Measurements from ENCODE around the gene NEGR1.

DNA sequence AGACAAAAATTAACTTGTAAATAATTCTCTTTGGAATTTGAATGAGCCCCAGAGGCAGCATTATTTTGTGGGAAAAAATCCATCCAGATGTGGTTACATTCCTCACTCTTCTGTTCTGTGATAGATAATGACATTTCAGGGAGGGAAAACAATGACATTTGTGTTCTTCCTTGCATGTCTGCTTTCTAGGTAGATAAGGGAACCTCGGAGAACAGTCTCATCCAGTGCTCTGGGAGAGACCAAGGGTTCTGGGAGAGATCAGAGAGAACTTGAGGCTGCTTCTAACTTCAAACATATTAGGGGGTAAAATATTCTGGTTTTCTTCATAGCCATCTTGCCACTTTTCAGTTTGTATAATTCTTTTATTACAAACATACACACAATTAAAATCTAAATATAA is 269.2 kb downstream of the NEGR1 start:
- TF ChIP-seq, protein P1, sequence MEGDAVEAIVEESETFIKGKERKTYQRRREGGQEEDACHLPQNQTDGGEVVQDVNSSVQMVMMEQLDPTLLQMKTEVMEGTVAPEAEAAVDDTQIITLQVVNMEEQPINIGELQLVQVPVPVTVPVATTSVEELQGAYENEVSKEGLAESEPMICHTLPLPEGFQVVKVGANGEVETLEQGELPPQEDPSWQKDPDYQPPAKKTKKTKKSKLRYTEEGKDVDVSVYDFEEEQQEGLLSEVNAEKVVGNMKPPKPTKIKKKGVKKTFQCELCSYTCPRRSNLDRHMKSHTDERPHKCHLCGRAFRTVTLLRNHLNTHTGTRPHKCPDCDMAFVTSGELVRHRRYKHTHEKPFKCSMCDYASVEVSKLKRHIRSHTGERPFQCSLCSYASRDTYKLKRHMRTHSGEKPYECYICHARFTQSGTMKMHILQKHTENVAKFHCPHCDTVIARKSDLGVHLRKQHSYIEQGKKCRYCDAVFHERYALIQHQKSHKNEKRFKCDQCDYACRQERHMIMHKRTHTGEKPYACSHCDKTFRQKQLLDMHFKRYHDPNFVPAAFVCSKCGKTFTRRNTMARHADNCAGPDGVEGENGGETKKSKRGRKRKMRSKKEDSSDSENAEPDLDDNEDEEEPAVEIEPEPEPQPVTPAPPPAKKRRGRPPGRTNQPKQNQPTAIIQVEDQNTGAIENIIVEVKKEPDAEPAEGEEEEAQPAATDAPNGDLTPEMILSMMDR (IDR thresholded peaks at IDR 0.05; ENCODE audit: poor library complexity), result no peak
- TF ChIP-seq EZH2phosphoT487 (IDR thresholded peaks at IDR 0.05; ENCODE audit: low read depth, severe bottlenecking, unreplicated experiment), result no peak
- TF ChIP-seq EZH2 (IDR thresholded peaks at IDR 0.05; ENCODE audit: borderline replicate concordance), result no peak

Data from hepatocyte (in vitro differentiated cells).